Tibial nerve (tissue), 3 donors: ENCODE data around the gene DAB1.

ENCODE experiments used
- POLR2A ChIP-seq, 2 donors: fragments of 450-650 bp; IDR thresholded peaks; one replicate each; pipeline ENCODE4 v1.6.1; 2017; ENCODE audit warnings: antibody characterized with exemption in 2 of 2, mild to moderate bottlenecking in 2 of 2, moderate library complexity in 2 of 2
- TF ChIP-seq, protein P1 (sequence below), 5 experiments: fragments of 200-600 bp in 3 of 5; fragments of 450-650 bp in 2 of 5; sonication (generic) in 3 of 5; IDR thresholded peaks; one replicate each; pipeline ENCODE4 v1.5.1; 2016 to 2019; ENCODE audit warnings: antibody characterized with exemption in 5 of 5, mild to moderate bottlenecking in 3 of 5, moderate library complexity in 2 of 5

GRCh38 chr1:57133686-57134085 lies 290.2 kb downstream of the DAB1 start:
- TF ChIP-seq, protein P1, sequence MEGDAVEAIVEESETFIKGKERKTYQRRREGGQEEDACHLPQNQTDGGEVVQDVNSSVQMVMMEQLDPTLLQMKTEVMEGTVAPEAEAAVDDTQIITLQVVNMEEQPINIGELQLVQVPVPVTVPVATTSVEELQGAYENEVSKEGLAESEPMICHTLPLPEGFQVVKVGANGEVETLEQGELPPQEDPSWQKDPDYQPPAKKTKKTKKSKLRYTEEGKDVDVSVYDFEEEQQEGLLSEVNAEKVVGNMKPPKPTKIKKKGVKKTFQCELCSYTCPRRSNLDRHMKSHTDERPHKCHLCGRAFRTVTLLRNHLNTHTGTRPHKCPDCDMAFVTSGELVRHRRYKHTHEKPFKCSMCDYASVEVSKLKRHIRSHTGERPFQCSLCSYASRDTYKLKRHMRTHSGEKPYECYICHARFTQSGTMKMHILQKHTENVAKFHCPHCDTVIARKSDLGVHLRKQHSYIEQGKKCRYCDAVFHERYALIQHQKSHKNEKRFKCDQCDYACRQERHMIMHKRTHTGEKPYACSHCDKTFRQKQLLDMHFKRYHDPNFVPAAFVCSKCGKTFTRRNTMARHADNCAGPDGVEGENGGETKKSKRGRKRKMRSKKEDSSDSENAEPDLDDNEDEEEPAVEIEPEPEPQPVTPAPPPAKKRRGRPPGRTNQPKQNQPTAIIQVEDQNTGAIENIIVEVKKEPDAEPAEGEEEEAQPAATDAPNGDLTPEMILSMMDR (IDR thresholded peaks at IDR 0.05), result no peak
- TF ChIP-seq POLR2A (IDR thresholded peaks at IDR 0.05), result no peak
